ENCODE results near the gene MYO15A.

Gene MYO15A

DNA sequence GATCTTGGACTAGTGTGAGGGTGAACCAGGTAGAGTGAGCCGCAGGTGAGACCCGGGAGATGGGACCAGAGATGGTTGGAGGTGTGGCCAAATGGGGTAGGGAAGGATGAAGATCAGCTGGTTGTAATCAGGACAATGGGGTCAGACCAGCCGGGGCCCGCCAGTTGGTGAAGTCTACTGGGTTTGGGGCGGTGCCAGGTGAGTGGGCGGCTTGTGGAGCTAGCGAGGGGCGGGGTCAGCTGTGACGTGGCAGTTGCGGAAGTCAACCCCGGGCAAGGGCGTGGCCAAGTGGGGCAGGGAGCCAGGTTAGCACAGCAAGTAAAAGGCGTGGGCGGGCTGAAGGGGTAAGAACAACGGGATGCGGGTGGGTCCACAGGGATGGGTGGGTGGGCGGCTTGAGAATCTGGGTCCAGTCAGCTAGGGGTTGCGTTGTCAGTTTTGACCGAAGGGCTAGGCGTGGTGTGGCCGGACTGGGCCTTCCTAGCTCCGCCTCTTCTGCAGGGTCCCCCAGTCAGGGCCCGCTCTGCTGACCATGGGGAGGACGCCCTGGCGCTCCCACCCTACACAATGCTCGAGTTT lies 49.6 kb downstream of the MYO15A start:
- no peak overlapping the region for H3K27ac ChIP-seq
- TF ChIP-seq, protein P1, sequence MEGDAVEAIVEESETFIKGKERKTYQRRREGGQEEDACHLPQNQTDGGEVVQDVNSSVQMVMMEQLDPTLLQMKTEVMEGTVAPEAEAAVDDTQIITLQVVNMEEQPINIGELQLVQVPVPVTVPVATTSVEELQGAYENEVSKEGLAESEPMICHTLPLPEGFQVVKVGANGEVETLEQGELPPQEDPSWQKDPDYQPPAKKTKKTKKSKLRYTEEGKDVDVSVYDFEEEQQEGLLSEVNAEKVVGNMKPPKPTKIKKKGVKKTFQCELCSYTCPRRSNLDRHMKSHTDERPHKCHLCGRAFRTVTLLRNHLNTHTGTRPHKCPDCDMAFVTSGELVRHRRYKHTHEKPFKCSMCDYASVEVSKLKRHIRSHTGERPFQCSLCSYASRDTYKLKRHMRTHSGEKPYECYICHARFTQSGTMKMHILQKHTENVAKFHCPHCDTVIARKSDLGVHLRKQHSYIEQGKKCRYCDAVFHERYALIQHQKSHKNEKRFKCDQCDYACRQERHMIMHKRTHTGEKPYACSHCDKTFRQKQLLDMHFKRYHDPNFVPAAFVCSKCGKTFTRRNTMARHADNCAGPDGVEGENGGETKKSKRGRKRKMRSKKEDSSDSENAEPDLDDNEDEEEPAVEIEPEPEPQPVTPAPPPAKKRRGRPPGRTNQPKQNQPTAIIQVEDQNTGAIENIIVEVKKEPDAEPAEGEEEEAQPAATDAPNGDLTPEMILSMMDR (IDR thresholded peaks at IDR 0.05): no peak
- TF ChIP-seq ZFX (IDR thresholded peaks at IDR 0.05; ENCODE audit: borderline replicate concordance): no peak

DNA sequence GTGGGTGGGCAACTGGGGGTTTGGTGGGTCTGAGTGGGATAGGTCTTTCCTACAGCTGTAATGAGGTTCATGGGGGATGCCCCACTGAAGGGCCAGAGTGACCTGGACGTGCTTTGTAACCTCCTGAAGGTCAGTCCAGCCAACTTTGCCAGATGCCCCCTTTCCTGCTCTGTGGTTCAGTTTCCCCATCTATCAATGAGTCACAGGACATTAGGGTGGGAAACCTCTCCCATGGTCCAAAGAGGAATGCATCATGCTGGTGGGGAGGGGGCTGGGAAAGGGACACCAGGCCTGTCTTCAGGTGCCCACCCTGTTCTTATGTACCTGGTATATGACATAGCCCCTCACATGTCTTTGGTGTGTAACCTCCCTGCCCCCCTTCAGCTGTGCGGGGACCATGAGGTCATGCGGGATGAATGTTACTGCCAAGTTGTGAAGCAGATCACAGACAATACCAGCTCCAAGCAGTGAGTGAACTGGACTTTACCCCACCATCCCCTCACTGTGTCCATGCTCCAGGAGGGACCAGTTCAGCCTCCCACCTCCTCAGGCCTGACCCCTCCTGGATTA lies 51.1 kb downstream of the MYO15A start:
- H3K27ac ChIP-seq: no peak overlapping the region
- TF ChIP-seq, protein P1 (IDR thresholded peaks at IDR 0.05): no peak
- no peak for TF ChIP-seq ZFX (IDR thresholded peaks at IDR 0.05; ENCODE audit: borderline replicate concordance)

DNA sequence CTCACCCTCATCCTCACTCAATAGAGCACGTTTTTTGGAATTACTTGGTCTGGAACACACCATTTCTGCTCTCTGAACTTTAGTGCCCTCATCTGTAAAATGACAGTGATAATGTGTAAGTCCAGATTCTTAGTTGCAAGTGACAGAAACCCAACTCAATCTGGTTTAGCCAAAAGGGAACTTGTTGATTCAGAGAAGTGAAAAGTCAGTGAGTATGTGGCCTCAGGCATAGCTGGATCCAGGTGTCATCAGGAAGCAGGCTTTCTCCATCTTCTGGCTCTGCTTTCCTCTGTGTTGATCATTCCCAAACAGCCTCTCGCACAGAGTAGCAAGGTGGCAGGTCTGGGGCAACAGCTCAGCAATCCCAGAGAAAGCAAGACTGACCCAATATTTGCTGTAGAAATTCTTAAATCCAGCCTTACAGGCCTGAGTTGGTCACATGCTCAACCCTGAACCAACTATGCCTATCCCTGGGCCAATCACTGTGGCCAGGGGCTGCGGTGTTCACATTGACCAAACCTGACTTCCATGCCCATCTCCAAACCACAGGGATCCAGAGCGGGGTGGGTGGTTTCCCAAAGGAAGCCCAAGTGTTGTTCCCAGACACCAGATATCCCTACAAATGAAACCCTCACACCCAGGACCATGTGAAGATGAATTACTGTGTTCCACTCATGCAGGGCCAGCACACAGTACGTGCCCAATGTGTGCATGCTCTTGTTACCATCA lies 51.7 kb downstream of the MYO15A start:
- H3K27ac ChIP-seq: no peak overlapping the region
- TF ChIP-seq, protein P1 (IDR thresholded peaks at IDR 0.05): no peak
- TF ChIP-seq ZFX (IDR thresholded peaks at IDR 0.05; ENCODE audit: borderline replicate concordance): no peak

DNA sequence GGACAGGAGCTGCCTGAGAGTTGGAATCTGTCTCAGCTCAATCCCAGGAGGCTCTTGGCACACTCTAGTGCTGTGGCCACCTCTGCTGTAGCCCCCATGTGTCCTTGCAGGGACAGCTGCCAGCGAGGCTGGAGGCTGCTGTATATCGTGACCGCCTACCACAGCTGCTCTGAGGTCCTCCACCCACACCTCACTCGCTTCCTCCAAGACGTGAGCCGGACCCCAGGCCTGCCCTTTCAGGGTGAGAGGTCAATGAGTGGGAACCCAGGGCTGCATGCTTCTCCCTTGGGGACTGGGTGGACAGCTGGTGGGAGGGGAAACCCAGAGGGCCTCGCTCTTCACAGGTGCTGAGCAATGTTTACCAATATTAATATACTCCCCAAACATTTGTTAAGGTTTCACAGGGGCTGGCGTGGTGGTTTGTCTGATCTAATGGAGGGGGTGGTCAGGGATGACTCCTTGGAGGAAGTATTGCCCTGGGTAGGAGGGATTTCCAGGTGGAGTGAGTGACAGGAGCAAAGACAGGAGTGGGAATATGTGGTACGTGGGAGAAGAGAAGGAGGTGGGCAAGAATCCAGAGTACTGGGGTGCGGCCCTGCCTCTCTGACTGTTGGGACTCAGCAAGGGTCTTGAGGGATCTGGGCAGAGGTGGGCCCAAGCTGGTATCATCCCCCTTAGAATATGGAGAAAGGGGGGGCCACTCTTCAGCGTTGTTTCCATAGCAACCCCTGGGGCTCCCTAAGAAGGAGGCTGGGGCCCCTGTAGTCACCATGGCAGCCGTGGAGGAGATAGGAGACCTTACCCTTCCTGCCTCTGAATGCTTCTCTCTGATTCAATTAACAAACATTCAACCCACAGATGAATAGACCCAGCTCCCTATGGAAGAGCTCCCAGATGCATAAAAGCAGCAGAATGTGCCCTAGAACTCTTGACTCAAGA lies 52.9 kb downstream of the MYO15A start:
- no peak overlapping the region for H3K27ac ChIP-seq
- TF ChIP-seq ZFX (IDR thresholded peaks at IDR 0.05; ENCODE audit: borderline replicate concordance): no peak
- TF ChIP-seq, protein P1 (IDR thresholded peaks at IDR 0.05): no peak

DNA sequence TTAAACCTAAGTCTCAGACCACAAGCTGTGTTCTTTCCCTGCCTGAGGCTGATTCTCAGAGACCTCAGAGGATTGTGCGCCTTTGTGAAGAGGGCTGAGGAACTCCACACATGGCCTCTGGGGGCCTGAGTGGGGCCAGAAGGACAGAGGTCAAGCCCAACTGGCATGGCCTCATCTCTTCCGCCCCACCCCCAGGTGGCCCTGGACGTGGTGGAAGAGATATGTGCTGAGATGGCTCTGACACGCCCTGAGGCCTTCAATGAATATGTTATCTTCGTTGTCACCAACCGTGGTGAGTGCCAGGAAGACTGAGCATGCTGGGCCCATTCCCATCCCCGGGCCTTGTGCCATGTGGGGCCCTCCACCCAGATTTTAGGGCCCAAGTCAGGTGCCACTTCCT lies 55.0 kb downstream of the MYO15A start:
- TF ChIP-seq ZFX (IDR thresholded peaks at IDR 0.05; ENCODE audit: borderline replicate concordance): no peak
- TF ChIP-seq, protein P1 (IDR thresholded peaks at IDR 0.05): no peak
- H3K27ac ChIP-seq: no peak overlapping the region

DNA sequence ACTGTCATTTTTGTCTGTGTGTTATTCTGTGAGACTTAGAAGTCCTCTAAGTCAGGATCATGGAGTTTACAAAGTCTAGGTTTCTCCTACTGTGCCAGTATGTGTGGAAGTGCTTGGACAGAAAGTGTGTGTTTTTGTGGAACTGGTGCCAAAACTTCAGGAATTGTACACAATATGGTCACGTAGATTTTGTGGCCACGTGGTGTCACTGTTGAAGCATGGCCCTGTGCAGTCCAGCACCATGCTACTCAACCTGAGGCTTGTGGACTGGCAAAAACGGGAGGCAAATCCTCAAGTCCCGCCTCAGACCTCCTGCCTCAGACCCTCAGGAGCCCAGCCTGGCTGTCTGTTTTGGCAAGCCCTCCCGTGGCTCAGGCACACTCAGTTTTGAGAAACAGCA lies 58.3 kb downstream of the MYO15A start:
- TF ChIP-seq, protein P1 (IDR thresholded peaks at IDR 0.05): peak; percentile 35
- no peak for TF ChIP-seq ZFX (IDR thresholded peaks at IDR 0.05; ENCODE audit: borderline replicate concordance)
- H3K27ac ChIP-seq: no peak overlapping the region

Data from 22Rv1 (cell line).